HepG2 (cell line): ENCODE measurements around the gene TSKU. TPM values are rescaled to one million over a fixed set of nuclear protein-coding genes. Genes with fewer than 3 reads are reported as not detected.

Source experiments
- ATF7-NPFF ChIP-seq: sonication (generic); formaldehyde crosslinking; IDR thresholded peaks from 2 replicates; pipeline ENCODE4 v1.8.1; 2023; ENCODE audit warnings: mild to moderate bottlenecking, low read depth, missing genetic modification reagents, moderate library complexity
- GPN1 ChIP-seq: sonication (generic); formaldehyde crosslinking; IDR thresholded peaks from 2 replicates; pipeline ENCODE4 v1.5.1; 2020; ENCODE audit warnings: missing genetic modification reagents, borderline replicate concordance
- HDAC1 ChIP-seq: sonication (generic); formaldehyde crosslinking; IDR thresholded peaks from 2 replicates; pipeline ENCODE4 v1.5.1; 2020; ENCODE audit warnings: mild to moderate bottlenecking, missing genetic modification reagents
- HNRNPL ChIP-seq: fragments of 200-400 bp; formaldehyde crosslinking; IDR thresholded peaks from 2 replicates; pipeline ENCODE4 v1.6.1; 2017; ENCODE audit warnings: mild to moderate bottlenecking, low read depth, low read length
- KLF15 ChIP-seq: sonication (generic); formaldehyde crosslinking; IDR thresholded peaks from 2 replicates; pipeline ENCODE4 v1.8.1; 2023; ENCODE audit warnings: borderline replicate concordance, mild to moderate bottlenecking, inconsistent platforms, missing genetic modification reagents, mixed read lengths
- MED13 ChIP-seq: sonication (generic); formaldehyde crosslinking; IDR thresholded peaks from 2 replicates; pipeline ENCODE4 v1.5.0; 2020; ENCODE audit warnings: missing genetic modification reagents
- RBFOX2 ChIP-seq: fragments of 200-400 bp; formaldehyde crosslinking; IDR thresholded peaks from 2 replicates; pipeline ENCODE4 v1.6.1; 2017; ENCODE audit warnings: low read depth, mild to moderate bottlenecking, low read length
- RXRB ChIP-seq: IDR thresholded peaks from 2 replicates; pipeline ENCODE4 v1.6.1; 2016; ENCODE audit warnings: borderline replicate concordance, missing genetic modification reagents, missing compliant biosample characterization
- SMAD3 ChIP-seq: sonication (generic); formaldehyde crosslinking; IDR thresholded peaks from 2 replicates; pipeline ENCODE4 v1.4.0; 2020; ENCODE audit warnings: missing genetic modification reagents
- ZMYM3 ChIP-seq: sonication (generic); formaldehyde crosslinking; IDR thresholded peaks from 2 replicates; pipeline ENCODE4 v1.5.1; 2020; ENCODE audit warnings: mild to moderate bottlenecking, missing genetic modification reagents
- ZNF20 ChIP-seq: sonication (generic); formaldehyde crosslinking; IDR thresholded peaks from 2 replicates; pipeline ENCODE4 v1.4.0; 2020; ENCODE audit warnings: mild to moderate bottlenecking, moderate library complexity, missing genetic modification reagents
- ZNF549 ChIP-seq: sonication (generic); formaldehyde crosslinking; IDR thresholded peaks from 2 replicates; pipeline ENCODE4 v1.5.0; 2020; ENCODE audit warnings: missing genetic modification reagents
- ZNF737 ChIP-seq: sonication (generic); formaldehyde crosslinking; IDR thresholded peaks from 2 replicates; pipeline ENCODE4 v1.5.0; 2020; ENCODE audit warnings: missing genetic modification reagents, mild to moderate bottlenecking, borderline replicate concordance
- ZNF777 ChIP-seq: sonication (generic); formaldehyde crosslinking; IDR thresholded peaks from 2 replicates; pipeline ENCODE4 v1.4.0; 2020; ENCODE audit warnings: missing genetic modification reagents
- polyA plus RNA-seq, 8 experiments: library from polyadenylated mRNA; depleted of rRNA in 3 of 8; stranded (reverse) in 7 of 8; unstranded in 1 of 8; fragments of >200 nt; fragmentation: Illumina TruSeq in 4 of 8; extraction: Trizol in 4 of 8; gene quantifications; 2 replicates each; pipeline versions ENCODE4 v1.2.1 to v1.2.3, GENCODE V29; 2011 to 2016; ENCODE audit warnings: low read depth in 4 of 8, missing spikeins in 1 of 8, mixed read lengths in 1 of 8; ENCODE audit not compliant: insufficient read depth in 1 of 8
- total RNA-seq, 5 experiments: library from RNA; depleted of rRNA; stranded (reverse); fragments of >200 nt; fragmentation: Illumina TruSeq; extraction: Trizol; gene quantifications; 2 replicates each; pipeline ENCODE4 v1.2.3, GENCODE V29; 2016; ENCODE audit warnings: low read depth in 1 of 5
- TF ChIP-seq, protein P1 (sequence below): fragments of 450-650 bp; IDR thresholded peaks from 2 replicates; pipeline ENCODE4 v1.6.1; 2016
- TF ChIP-seq, protein P2 (sequence below): sonication (generic); formaldehyde crosslinking; IDR thresholded peaks from 2 replicates; pipeline ENCODE4 v1.4.0; 2020; ENCODE audit warnings: missing genetic modification reagents
- TF ChIP-seq, protein P3 (sequence below): sonication (generic); IDR thresholded peaks from 2 replicates; pipeline ENCODE4 v1.6.1; 2016; ENCODE audit warnings: low read depth, borderline replicate concordance
- TF ChIP-seq, protein P4 (sequence below), 2 experiments: sonication (generic) in 1 of 2; formaldehyde crosslinking in 1 of 2; IDR thresholded peaks; 2 replicates each; pipeline versions ENCODE4 v1.4.0 to v1.6.1; 2018 to 2020; ENCODE audit warnings: missing genetic modification reagents in 2 of 2, borderline replicate concordance in 1 of 2, low read depth in 1 of 2, mild to moderate bottlenecking in 1 of 2, missing biosample characterization in 1 of 2

TSKU gene
- total and polyA plus RNA-seq, 2 of the 13 experiments (the other 11 are each of a cell fraction or from before 2014, with no cell fraction given): 20.3 to 21.4 TPM

DNA sequence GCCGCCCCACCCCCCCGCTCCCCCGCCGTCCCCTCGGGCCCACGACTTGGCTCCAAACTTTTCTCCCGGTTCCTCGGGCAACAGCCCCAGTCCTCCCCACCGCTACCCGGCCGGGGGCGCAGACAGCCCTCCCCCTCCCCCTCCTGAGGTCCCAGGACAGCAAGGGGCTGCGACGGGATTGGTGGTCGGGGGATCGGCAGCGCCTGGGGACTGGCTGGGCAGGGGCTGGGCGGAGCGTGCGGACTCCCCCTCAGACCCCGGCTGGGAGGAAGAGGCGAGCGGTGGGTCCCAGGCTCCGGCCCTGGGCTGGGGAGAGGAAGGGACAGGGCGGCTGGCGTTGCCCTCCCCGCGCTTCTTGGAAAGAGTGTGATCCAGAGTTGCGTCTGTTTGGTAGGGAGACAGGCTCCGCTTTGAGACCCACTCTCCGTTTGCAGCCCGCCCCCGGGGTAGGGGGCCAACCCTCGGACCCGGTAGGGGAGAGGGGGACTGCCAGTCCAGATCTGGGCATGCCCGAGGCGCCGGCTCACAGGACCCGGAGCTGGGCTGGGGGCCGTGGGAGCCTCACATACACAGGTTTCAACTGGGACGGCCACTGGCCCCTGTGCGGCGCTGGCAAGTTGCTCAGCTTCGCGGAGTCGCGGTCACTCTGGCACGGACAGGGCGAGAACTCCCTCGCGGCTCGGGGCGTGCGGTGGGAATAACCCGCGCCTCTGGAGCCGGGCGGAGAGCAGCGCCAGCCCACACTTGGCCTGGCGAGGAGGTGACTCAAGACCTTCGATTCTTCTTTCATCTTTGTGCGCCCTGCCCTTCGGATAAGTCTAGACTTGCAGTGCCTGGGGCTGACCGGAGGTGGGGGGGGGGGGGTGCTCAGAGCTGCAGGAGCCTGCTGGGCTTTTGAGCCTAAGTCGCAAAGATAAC, 999 bp downstream of the TSKU start (continued):
- 0 out of 2 replicates have a peak, but pooled peaks have one; percentile 17 for TF ChIP-seq HNRNPL
- TF ChIP-seq, protein P1, sequence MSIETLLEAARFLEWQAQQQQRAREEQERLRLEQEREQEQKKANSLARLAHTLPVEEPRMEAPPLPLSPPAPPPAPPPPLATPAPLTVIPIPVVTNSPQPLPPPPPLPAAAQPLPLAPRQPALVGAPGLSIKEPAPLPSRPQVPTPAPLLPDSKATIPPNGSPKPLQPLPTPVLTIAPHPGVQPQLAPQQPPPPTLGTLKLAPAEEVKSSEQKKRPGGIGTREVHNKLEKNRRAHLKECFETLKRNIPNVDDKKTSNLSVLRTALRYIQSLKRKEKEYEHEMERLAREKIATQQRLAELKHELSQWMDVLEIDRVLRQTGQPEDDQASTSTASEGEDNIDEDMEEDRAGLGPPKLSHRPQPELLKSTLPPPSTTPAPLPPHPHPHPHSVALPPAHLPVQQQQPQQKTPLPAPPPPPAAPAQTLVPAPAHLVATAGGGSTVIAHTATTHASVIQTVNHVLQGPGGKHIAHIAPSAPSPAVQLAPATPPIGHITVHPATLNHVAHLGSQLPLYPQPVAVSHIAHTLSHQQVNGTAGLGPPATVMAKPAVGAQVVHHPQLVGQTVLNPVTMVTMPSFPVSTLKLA: no peak
- 0 out of 2 replicates have a peak, but pooled peaks have one; percentile 54 for TF ChIP-seq SMAD3 (CRISPR knock-in tag)
- no peak; the same call in 1 of the 2 replicates for TF ChIP-seq RXRB (CRISPR knock-in tag)
- TF ChIP-seq ZMYM3 (CRISPR knock-in tag): no peak
- TF ChIP-seq ZNF20 (CRISPR knock-in tag): no peak
- TF ChIP-seq, protein P2, sequence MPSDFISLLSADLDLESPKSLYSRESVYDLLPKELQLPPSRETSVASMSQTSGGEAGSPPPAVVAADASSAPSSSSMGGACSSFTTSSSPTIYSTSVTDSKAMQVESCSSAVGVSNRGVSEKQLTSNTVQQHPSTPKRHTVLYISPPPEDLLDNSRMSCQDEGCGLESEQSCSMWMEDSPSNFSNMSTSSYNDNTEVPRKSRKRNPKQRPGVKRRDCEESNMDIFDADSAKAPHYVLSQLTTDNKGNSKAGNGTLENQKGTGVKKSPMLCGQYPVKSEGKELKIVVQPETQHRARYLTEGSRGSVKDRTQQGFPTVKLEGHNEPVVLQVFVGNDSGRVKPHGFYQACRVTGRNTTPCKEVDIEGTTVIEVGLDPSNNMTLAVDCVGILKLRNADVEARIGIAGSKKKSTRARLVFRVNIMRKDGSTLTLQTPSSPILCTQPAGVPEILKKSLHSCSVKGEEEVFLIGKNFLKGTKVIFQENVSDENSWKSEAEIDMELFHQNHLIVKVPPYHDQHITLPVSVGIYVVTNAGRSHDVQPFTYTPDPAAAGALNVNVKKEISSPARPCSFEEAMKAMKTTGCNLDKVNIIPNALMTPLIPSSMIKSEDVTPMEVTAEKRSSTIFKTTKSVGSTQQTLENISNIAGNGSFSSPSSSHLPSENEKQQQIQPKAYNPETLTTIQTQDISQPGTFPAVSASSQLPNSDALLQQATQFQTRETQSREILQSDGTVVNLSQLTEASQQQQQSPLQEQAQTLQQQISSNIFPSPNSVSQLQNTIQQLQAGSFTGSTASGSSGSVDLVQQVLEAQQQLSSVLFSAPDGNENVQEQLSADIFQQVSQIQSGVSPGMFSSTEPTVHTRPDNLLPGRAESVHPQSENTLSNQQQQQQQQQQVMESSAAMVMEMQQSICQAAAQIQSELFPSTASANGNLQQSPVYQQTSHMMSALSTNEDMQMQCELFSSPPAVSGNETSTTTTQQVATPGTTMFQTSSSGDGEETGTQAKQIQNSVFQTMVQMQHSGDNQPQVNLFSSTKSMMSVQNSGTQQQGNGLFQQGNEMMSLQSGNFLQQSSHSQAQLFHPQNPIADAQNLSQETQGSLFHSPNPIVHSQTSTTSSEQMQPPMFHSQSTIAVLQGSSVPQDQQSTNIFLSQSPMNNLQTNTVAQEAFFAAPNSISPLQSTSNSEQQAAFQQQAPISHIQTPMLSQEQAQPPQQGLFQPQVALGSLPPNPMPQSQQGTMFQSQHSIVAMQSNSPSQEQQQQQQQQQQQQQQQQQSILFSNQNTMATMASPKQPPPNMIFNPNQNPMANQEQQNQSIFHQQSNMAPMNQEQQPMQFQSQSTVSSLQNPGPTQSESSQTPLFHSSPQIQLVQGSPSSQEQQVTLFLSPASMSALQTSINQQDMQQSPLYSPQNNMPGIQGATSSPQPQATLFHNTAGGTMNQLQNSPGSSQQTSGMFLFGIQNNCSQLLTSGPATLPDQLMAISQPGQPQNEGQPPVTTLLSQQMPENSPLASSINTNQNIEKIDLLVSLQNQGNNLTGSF: peak; percentile 65; the same call in 1 of the 2 replicates
- 0 out of 2 replicates have a peak, but pooled peaks have one; percentile 42 for TF ChIP-seq ZNF737 (CRISPR knock-in tag)
- TF ChIP-seq, protein P3, sequence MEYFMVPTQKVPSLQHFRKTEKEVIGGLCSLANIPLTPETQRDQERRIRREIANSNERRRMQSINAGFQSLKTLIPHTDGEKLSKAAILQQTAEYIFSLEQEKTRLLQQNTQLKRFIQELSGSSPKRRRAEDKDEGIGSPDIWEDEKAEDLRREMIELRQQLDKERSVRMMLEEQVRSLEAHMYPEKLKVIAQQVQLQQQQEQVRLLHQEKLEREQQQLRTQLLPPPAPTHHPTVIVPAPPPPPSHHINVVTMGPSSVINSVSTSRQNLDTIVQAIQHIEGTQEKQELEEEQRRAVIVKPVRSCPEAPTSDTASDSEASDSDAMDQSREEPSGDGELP: peak; percentile 25; the same call in 1 of the 2 replicates
- TF ChIP-seq MED13 (CRISPR knock-in tag): 0 out of 2 replicates have a peak, but pooled peaks have one; percentile 42
- TF ChIP-seq, protein P4, sequence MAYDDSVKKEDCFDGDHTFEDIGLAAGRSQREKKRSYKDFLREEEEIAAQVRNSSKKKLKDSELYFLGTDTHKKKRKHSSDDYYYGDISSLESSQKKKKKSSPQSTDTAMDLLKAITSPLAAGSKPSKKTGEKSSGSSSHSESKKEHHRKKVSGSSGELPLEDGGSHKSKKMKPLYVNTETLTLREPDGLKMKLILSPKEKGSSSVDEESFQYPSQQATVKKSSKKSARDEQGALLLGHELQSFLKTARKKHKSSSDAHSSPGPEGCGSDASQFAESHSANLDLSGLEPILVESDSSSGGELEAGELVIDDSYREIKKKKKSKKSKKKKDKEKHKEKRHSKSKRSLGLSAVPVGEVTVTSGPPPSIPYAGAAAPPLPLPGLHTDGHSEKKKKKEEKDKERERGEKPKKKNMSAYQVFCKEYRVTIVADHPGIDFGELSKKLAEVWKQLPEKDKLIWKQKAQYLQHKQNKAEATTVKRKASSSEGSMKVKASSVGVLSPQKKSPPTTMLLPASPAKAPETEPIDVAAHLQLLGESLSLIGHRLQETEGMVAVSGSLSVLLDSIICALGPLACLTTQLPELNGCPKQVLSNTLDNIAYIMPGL (CRISPR knock-in tag; IDR thresholded peaks at IDR 0.05; ENCODE audit: borderline replicate concordance in 1 of 2, low read depth in 1 of 2): peak; percentile 34 to 65; a peak in 3 of 4 replicates
- 0 out of 2 replicates have a peak, but pooled peaks have one; percentile 10 for TF ChIP-seq ATF7-NPFF (CRISPR knock-in tag)
- 0 out of 2 replicates have a peak, but pooled peaks have one; percentile 38 for TF ChIP-seq ZNF549 (CRISPR knock-in tag)
- no peak for TF ChIP-seq GPN1 (CRISPR knock-in tag)
- TF ChIP-seq RBFOX2: peak; percentile 62
- peak; percentile 29; the same call in 1 of the 2 replicates for TF ChIP-seq ZNF777 (CRISPR knock-in tag)
- TF ChIP-seq HDAC1 (CRISPR knock-in tag): peak; percentile 73
- no peak for TF ChIP-seq KLF15 (CRISPR knock-in tag)
